DLD1 (cell line): ENCODE results near the gene FRMD4A.

Experiments
- in situ Hi-C: cut with HindIII; loops from 2 replicates; pipeline ENCODE4 v1.10.0; 2017; ENCODE audit warnings: low sequenced_read_pairs

Gene FRMD4A

GRCh38 chr10:14024329-14025202 lies 306.2 kb downstream of the FRMD4A start:
- in situ Hi-C loops: no loop called here

GRCh38 chr10:14023673-14024328 lies 306.9 kb downstream of the FRMD4A start:
- in situ Hi-C loops: no loop called here

GRCh38 chr10:14022954-14023672 lies 307.6 kb downstream of the FRMD4A start:
- in situ Hi-C loops: no loop called here

GRCh38 chr10:14022052-14022451 lies 308.7 kb downstream of the FRMD4A start:
- in situ Hi-C loops: no loop called here

- in situ Hi-C loops: no loop called here
These were observed 310.6 kb downstream of the FRMD4A start for GRCh38 chr10:14020037-14020664.

- in situ Hi-C loops: no loop called here
These were observed 313.3 kb downstream of the FRMD4A start for GRCh38 chr10:14017467-14017866.

GRCh38 chr10:14016931-14017333 lies 313.8 kb downstream of the FRMD4A start:
- in situ Hi-C loops: no loop called here

- in situ Hi-C loops: no loop called here
These were observed 314.6 kb downstream of the FRMD4A start for GRCh38 chr10:14016011-14016536.

- in situ Hi-C loops: no loop called here
These were observed 316.3 kb downstream of the FRMD4A start for GRCh38 chr10:14014423-14014822.

GRCh38 chr10:14010769-14011574 lies 319.8 kb downstream of the FRMD4A start:
- in situ Hi-C loops: no loop called here

- in situ Hi-C loops: no loop called here
These were observed 320.6 kb downstream of the FRMD4A start for GRCh38 chr10:14010101-14010558.

- in situ Hi-C loops: no loop called here
These were observed 321.2 kb downstream of the FRMD4A start for GRCh38 chr10:14009371-14010100.

GRCh38 chr10:14008740-14009080 lies 322.0 kb downstream of the FRMD4A start:
- in situ Hi-C loops: no loop called here

GRCh38 chr10:14004536-14004935 lies 326.2 kb downstream of the FRMD4A start:
- in situ Hi-C loops: no loop called here

GRCh38 chr10:14003517-14004184 lies 327.1 kb downstream of the FRMD4A start:
- in situ Hi-C loops: no loop called here

GRCh38 chr10:14001298-14002040 lies 329.3 kb downstream of the FRMD4A start:
- in situ Hi-C loops: no loop called here

- in situ Hi-C loops: no loop called here
These were observed 332.4 kb downstream of the FRMD4A start for GRCh38 chr10:13998163-13998835.

GRCh38 chr10:13997650-13998049 lies 333.1 kb downstream of the FRMD4A start:
- in situ Hi-C loops: no loop called here
